HepG2 (cell line): ENCODE results near the gene TBXA2R. TPM values are rescaled to one million over a fixed set of nuclear protein-coding genes. Genes with fewer than 3 reads are reported as not detected.

Source experiments
- CREB1 ChIP-seq, 2 experiments: fragments of 450-650 bp in 1 of 2; IDR thresholded peaks; 2 replicates each; pipeline ENCODE4 v1.6.1; 2016 to 2017; ENCODE audit warnings: control low read depth in 1 of 2, mild to moderate bottlenecking in 1 of 2, missing compliant biosample characterization in 1 of 2, missing genetic modification characterization in 1 of 2
- DR1 ChIP-seq: sonication (generic); formaldehyde crosslinking; IDR thresholded peaks from 2 replicates; pipeline ENCODE4 v1.8.0; 2021; ENCODE audit warnings: mild to moderate bottlenecking, missing genetic modification reagents, inconsistent platforms
- FIP1L1 ChIP-seq: fragments of 200-400 bp; formaldehyde crosslinking; IDR thresholded peaks from 2 replicates; pipeline ENCODE4 v1.6.1; 2018; ENCODE audit warnings: low read depth, mild to moderate bottlenecking, low read length, moderate library complexity, borderline replicate concordance; ENCODE audit not compliant: insufficient read depth
- GTF3A ChIP-seq: sonication (generic); formaldehyde crosslinking; conservative IDR thresholded peaks from 2 replicates; pipeline ENCODE4 v1.4.0; 2020; ENCODE audit warnings: mild to moderate bottlenecking, missing genetic modification reagents
- HDAC1 ChIP-seq: sonication (generic); formaldehyde crosslinking; IDR thresholded peaks from 2 replicates; pipeline ENCODE4 v1.5.1; 2020; ENCODE audit warnings: mild to moderate bottlenecking, missing genetic modification reagents
- KDM3A ChIP-seq: IDR thresholded peaks from 2 replicates; pipeline ENCODE4 v1.6.1; 2018; ENCODE audit warnings: low read depth, missing compliant biosample characterization
- MEIS1 ChIP-seq: sonication (generic); formaldehyde crosslinking; IDR thresholded peaks from 2 replicates; pipeline ENCODE4 v1.9.0; 2021; ENCODE audit warnings: mild to moderate bottlenecking, missing genetic modification reagents, moderate library complexity, borderline replicate concordance
- SIN3B ChIP-seq: fragments of 150-350 bp; IDR thresholded peaks from 2 replicates; pipeline ENCODE4 v1.6.1; 2014; ENCODE audit warnings: low read length
- SP4 ChIP-seq: sonication (generic); formaldehyde crosslinking; IDR thresholded peaks from 2 replicates; pipeline ENCODE4 v1.8.1; 2023; ENCODE audit warnings: mild to moderate bottlenecking, missing genetic modification reagents
- YEATS2 ChIP-seq: sonication (generic); formaldehyde crosslinking; IDR thresholded peaks from 2 replicates; pipeline ENCODE4 v1.4.0; 2020; ENCODE audit warnings: missing genetic modification reagents, borderline replicate concordance
- polyA plus RNA-seq, 8 experiments: library from polyadenylated mRNA; depleted of rRNA in 3 of 8; stranded (reverse) in 7 of 8; unstranded in 1 of 8; fragments of >200 nt; fragmentation: Illumina TruSeq in 4 of 8; extraction: Trizol in 4 of 8; gene quantifications; 2 replicates each; pipeline versions ENCODE4 v1.2.1 to v1.2.3, GENCODE V29; 2011 to 2016; ENCODE audit warnings: low read depth in 4 of 8, missing spikeins in 1 of 8, mixed read lengths in 1 of 8; ENCODE audit not compliant: insufficient read depth in 1 of 8
- total RNA-seq, 5 experiments: library from RNA; depleted of rRNA; stranded (reverse); fragments of >200 nt; fragmentation: Illumina TruSeq; extraction: Trizol; gene quantifications; 2 replicates each; pipeline ENCODE4 v1.2.3, GENCODE V29; 2016; ENCODE audit warnings: low read depth in 1 of 5
- TF ChIP-seq, protein P1 (sequence below): sonication (generic); formaldehyde crosslinking; IDR thresholded peaks from 2 replicates; pipeline ENCODE4 v1.4.0; 2020; ENCODE audit warnings: mild to moderate bottlenecking, missing genetic modification reagents
- TF ChIP-seq, protein P2 (sequence below): IDR thresholded peaks from 2 replicates; pipeline ENCODE4 v1.6.1; 2016; ENCODE audit warnings: mild to moderate bottlenecking
- TF ChIP-seq, protein P3 (sequence below): sonication (generic); formaldehyde crosslinking; IDR thresholded peaks from 2 replicates; pipeline ENCODE4 v1.4.0; 2020; ENCODE audit warnings: missing genetic modification reagents, borderline replicate concordance
- TF ChIP-seq, protein P4 (sequence below): IDR thresholded peaks from 2 replicates; pipeline ENCODE4 v1.6.1; 2016; ENCODE audit warnings: mild to moderate bottlenecking, missing biosample characterization, missing genetic modification reagents
- TF ChIP-seq, protein P5 (sequence below): IDR thresholded peaks from 2 replicates; pipeline ENCODE4 v1.6.1; 2018; ENCODE audit warnings: missing genetic modification reagents
- TF ChIP-seq, protein P6 (sequence below): sonication (generic); formaldehyde crosslinking; IDR thresholded peaks from 2 replicates; pipeline ENCODE4 v1.8.0; 2023; ENCODE audit warnings: mild to moderate bottlenecking, missing genetic modification reagents

The TBXA2R gene
- total and polyA plus RNA-seq, 2 of the 13 experiments (the other 11 are each of a cell fraction or from before 2014, with no cell fraction given): 0.09 TPM; not detected in 1

DNA sequence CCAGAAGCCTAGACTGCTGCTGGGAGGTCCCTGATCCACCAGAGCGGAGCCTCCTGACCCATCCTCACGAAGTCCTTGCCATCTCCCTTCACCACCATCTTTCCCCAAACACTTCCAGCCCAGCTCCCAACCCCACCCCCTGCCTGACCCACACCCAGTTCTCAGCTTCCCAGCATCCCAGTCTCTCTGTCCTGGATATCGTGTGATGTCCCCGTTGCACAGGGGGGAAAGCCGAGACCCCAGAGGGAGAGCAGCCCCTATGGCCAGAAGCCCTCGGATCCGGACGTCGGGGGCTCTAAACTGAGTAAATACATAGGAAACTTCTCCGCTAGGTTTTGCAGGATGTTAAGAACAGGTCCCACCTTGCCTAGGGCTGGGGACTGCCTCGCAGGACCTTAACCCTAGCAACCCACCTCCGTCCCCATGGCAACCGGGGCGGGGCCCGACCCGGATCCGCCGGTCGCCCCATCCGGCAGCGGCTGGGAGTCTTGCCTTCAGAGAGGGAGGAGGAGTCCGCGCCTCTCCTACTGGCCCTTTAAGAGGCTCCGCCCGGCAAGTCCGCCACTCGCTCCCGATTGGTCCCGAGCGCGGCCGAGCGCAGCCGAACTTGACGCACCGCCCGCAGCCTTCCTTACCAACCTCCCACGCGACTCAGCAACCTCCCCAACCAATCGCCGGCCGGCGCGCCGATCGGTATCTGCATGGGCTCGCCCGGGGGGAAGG is 34.4 kb downstream of the TBXA2R start (continued):
- TF ChIP-seq CREB1 (IDR thresholded peaks at IDR 0.05) (peak; percentile 78), CREB1 (CRISPR knock-in tag; IDR thresholded peaks at IDR 0.05) (peak; percentile 57; the same call in 1 of the 2 replicates), SP4 (CRISPR knock-in tag) (peak; percentile 96), SIN3B (no peak), FIP1L1 (no peak), DR1 (CRISPR knock-in tag) (no peak), YEATS2 (peak; percentile 84; the same call in 1 of the 2 replicates), GTF3A (CRISPR knock-in tag) (no peak), HDAC1 (CRISPR knock-in tag) (0 out of 2 replicates have a peak, but pooled peaks have one; percentile 18), KDM3A (CRISPR knock-in tag) (no peak), MEIS1 (no peak)
- TF ChIP-seq, protein P1, sequence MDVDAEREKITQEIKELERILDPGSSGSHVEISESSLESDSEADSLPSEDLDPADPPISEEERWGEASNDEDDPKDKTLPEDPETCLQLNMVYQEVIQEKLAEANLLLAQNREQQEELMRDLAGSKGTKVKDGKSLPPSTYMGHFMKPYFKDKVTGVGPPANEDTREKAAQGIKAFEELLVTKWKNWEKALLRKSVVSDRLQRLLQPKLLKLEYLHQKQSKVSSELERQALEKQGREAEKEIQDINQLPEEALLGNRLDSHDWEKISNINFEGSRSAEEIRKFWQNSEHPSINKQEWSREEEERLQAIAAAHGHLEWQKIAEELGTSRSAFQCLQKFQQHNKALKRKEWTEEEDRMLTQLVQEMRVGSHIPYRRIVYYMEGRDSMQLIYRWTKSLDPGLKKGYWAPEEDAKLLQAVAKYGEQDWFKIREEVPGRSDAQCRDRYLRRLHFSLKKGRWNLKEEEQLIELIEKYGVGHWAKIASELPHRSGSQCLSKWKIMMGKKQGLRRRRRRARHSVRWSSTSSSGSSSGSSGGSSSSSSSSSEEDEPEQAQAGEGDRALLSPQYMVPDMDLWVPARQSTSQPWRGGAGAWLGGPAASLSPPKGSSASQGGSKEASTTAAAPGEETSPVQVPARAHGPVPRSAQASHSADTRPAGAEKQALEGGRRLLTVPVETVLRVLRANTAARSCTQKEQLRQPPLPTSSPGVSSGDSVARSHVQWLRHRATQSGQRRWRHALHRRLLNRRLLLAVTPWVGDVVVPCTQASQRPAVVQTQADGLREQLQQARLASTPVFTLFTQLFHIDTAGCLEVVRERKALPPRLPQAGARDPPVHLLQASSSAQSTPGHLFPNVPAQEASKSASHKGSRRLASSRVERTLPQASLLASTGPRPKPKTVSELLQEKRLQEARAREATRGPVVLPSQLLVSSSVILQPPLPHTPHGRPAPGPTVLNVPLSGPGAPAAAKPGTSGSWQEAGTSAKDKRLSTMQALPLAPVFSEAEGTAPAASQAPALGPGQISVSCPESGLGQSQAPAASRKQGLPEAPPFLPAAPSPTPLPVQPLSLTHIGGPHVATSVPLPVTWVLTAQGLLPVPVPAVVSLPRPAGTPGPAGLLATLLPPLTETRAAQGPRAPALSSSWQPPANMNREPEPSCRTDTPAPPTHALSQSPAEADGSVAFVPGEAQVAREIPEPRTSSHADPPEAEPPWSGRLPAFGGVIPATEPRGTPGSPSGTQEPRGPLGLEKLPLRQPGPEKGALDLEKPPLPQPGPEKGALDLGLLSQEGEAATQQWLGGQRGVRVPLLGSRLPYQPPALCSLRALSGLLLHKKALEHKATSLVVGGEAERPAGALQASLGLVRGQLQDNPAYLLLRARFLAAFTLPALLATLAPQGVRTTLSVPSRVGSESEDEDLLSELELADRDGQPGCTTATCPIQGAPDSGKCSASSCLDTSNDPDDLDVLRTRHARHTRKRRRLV (CRISPR knock-in tag): peak; percentile 78; the same call in 1 of the 2 replicates
- TF ChIP-seq, protein P2, sequence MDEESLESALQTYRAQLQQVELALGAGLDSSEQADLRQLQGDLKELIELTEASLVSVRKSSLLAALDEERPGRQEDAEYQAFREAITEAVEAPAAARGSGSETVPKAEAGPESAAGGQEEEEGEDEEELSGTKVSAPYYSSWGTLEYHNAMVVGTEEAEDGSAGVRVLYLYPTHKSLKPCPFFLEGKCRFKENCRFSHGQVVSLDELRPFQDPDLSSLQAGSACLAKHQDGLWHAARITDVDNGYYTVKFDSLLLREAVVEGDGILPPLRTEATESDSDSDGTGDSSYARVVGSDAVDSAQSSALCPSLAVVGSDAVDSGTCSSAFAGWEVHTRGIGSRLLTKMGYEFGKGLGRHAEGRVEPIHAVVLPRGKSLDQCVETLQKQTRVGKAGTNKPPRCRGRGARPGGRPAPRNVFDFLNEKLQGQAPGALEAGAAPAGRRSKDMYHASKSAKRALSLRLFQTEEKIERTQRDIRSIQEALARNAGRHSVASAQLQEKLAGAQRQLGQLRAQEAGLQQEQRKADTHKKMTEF (CRISPR knock-in tag): peak; percentile 24; the same call in 1 of the 2 replicates
- TF ChIP-seq, protein P3, sequence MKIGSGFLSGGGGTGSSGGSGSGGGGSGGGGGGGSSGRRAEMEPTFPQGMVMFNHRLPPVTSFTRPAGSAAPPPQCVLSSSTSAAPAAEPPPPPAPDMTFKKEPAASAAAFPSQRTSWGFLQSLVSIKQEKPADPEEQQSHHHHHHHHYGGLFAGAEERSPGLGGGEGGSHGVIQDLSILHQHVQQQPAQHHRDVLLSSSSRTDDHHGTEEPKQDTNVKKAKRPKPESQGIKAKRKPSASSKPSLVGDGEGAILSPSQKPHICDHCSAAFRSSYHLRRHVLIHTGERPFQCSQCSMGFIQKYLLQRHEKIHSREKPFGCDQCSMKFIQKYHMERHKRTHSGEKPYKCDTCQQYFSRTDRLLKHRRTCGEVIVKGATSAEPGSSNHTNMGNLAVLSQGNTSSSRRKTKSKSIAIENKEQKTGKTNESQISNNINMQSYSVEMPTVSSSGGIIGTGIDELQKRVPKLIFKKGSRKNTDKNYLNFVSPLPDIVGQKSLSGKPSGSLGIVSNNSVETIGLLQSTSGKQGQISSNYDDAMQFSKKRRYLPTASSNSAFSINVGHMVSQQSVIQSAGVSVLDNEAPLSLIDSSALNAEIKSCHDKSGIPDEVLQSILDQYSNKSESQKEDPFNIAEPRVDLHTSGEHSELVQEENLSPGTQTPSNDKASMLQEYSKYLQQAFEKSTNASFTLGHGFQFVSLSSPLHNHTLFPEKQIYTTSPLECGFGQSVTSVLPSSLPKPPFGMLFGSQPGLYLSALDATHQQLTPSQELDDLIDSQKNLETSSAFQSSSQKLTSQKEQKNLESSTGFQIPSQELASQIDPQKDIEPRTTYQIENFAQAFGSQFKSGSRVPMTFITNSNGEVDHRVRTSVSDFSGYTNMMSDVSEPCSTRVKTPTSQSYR (CRISPR knock-in tag): no peak
- TF ChIP-seq, protein P4, sequence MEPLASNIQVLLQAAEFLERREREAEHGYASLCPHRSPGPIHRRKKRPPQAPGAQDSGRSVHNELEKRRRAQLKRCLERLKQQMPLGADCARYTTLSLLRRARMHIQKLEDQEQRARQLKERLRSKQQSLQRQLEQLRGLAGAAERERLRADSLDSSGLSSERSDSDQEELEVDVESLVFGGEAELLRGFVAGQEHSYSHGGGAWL (CRISPR knock-in tag): no peak
- TF ChIP-seq, protein P5, sequence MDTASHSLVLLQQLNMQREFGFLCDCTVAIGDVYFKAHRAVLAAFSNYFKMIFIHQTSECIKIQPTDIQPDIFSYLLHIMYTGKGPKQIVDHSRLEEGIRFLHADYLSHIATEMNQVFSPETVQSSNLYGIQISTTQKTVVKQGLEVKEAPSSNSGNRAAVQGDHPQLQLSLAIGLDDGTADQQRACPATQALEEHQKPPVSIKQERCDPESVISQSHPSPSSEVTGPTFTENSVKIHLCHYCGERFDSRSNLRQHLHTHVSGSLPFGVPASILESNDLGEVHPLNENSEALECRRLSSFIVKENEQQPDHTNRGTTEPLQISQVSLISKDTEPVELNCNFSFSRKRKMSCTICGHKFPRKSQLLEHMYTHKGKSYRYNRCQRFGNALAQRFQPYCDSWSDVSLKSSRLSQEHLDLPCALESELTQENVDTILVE (CRISPR knock-in tag): peak; percentile 62; the same call in 1 of the 2 replicates
- TF ChIP-seq, protein P6, sequence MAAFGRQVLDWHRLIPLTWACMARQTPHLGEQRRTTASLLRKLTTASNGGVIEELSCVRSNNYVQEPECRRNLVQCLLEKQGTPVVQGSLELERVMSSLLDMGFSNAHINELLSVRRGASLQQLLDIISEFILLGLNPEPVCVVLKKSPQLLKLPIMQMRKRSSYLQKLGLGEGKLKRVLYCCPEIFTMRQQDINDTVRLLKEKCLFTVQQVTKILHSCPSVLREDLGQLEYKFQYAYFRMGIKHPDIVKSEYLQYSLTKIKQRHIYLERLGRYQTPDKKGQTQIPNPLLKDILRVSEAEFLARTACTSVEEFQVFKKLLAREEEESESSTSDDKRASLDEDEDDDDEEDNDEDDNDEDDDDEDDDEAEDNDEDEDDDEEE (CRISPR knock-in tag): no peak
